ENCODE results near the gene SERPINI1. TPM values are rescaled to one million over a fixed set of nuclear protein-coding genes. Genes with fewer than 3 reads are reported as not detected.

SERPINI1 gene
- total and polyA plus RNA-seq, 2 experiments from 2014 or later: 13.2 to 23.1 TPM

DNA sequence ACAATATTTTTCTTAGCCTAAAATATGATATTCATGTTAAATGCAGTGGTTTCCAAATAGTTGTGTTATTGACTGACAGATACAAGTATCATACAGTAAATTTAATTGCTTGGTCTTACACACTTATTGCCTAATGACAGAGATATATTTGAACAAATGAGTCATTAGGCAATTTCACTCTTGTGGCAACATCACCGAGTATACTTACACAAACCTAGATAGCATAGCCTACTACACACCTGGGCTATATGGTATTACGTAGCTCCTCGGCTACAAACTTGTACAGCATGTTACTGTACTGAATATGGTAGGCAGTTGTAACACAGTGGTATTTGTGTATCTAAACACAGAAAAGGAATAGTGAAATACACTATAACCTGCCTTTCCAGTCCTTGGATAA, 50.3 kb downstream of the SERPINI1 start:
- Histone ChIP-seq H3K4me3 (no peak overlapping the region), H4K20me1 (ENCODE audit: insufficient read depth, poor library complexity, severe bottlenecking) (no peaks in the 10 kb centered on the region), H3K9me3 (ENCODE audit: low read depth) (no peaks in the 10 kb centered on the region), H3K27ac (no peak overlapping the region), H3K9me2 (replicated peaks; ENCODE audit: insufficient read depth) (no peaks in the 10 kb centered on the region), H3K4me1 (ENCODE audit: insufficient read depth) (no peaks in the 10 kb centered on the region), H2AFZ (no peak overlapping the region), H3K4me2 (no peak overlapping the region), H3K79me2 (no peaks in the 10 kb centered on the region), H3K27me3 (no peaks in the 10 kb centered on the region), H3K36me3 (replicated peaks; ENCODE audit: insufficient read depth, low read depth) (no peaks in the 10 kb centered on the region)
- no peak for DNase-seq (ENCODE audit: low spot score)
- TF ChIP-seq EZH2phosphoT487 (IDR thresholded peaks at IDR 0.05; ENCODE audit: low read depth, severe bottlenecking, unreplicated experiment) (no peak), EZH2 (IDR thresholded peaks at IDR 0.05; ENCODE audit: borderline replicate concordance) (no peak)
- TF ChIP-seq, protein P1, sequence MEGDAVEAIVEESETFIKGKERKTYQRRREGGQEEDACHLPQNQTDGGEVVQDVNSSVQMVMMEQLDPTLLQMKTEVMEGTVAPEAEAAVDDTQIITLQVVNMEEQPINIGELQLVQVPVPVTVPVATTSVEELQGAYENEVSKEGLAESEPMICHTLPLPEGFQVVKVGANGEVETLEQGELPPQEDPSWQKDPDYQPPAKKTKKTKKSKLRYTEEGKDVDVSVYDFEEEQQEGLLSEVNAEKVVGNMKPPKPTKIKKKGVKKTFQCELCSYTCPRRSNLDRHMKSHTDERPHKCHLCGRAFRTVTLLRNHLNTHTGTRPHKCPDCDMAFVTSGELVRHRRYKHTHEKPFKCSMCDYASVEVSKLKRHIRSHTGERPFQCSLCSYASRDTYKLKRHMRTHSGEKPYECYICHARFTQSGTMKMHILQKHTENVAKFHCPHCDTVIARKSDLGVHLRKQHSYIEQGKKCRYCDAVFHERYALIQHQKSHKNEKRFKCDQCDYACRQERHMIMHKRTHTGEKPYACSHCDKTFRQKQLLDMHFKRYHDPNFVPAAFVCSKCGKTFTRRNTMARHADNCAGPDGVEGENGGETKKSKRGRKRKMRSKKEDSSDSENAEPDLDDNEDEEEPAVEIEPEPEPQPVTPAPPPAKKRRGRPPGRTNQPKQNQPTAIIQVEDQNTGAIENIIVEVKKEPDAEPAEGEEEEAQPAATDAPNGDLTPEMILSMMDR (IDR thresholded peaks at IDR 0.05; ENCODE audit: poor library complexity): no peak
- WGBS (ENCODE audit: low lambda C conversion rate, missing lambda C conversion rate): 77% methylated on average over 3 of the region's 3 CpGs

DNA sequence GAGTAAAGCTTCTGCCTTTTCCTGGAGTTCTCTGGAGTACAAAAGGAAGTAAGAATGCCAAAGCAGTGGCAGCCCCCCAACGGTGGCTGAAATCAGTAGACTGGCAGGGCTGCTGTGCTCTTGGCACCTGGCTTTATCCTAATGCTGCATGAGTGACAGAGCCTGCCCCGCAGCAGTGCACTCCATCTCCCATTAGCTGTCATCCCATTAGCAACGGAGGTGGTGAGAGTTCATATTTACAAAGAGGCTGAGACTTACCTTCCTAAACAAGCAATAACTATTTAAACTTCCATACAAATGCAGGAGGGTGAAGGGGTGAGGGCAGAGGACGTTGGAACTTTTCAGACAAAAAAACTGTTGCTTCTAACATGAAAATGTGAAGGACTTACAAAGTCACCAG, 51.9 kb downstream of the SERPINI1 start:
- TF ChIP-seq EZH2phosphoT487 (IDR thresholded peaks at IDR 0.05; ENCODE audit: low read depth, severe bottlenecking, unreplicated experiment): no peak
- no peaks in the 10 kb centered on the region for H3K79me2 ChIP-seq
- H3K27ac ChIP-seq: no peak overlapping the region
- WGBS (ENCODE audit: low lambda C conversion rate, missing lambda C conversion rate): 33% methylated on average over 4 of the region's 4 CpGs
- H3K36me3 ChIP-seq (replicated peaks; ENCODE audit: insufficient read depth, low read depth): no peaks in the 10 kb centered on the region
- H4K20me1 ChIP-seq (ENCODE audit: insufficient read depth, poor library complexity, severe bottlenecking): no peaks in the 10 kb centered on the region
- no peak overlapping the region for H3K4me2 ChIP-seq
- H3K9me2 ChIP-seq (replicated peaks; ENCODE audit: insufficient read depth): no peaks in the 10 kb centered on the region
- no peaks in the 10 kb centered on the region for H3K9me3 ChIP-seq (ENCODE audit: low read depth)
- no peaks in the 10 kb centered on the region for H3K27me3 ChIP-seq
- no peak for DNase-seq (ENCODE audit: low spot score)
- H3K4me1 ChIP-seq (ENCODE audit: insufficient read depth): no peaks in the 10 kb centered on the region
- no peak overlapping the region for H3K4me3 ChIP-seq
- H2AFZ ChIP-seq: no peak overlapping the region

DNA sequence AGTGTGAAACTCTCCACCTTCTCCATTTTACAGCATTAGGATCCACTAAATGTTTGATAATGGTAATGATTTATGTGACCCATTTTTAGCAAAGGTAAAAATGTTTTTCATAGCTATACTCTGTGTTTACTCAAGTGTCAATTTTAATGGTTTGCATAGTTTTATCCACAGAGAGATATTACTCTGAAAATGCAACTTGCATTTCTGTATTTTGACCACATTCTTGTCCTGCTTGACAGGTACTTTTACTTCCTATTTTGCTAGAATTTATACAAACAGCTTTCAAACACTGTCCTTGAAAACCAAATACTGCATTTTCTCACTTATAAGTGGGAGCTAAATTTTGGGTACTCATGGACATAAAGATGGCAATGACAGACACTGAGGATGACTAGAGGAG, 62.9 kb downstream of the SERPINI1 start:
- Histone ChIP-seq H3K4me1 (ENCODE audit: insufficient read depth) (no peaks in the 10 kb centered on the region), H2AFZ (no peak overlapping the region), H4K20me1 (ENCODE audit: insufficient read depth, poor library complexity, severe bottlenecking) (no peaks in the 10 kb centered on the region), H3K4me2 (no peak overlapping the region), H3K9me2 (replicated peaks; ENCODE audit: insufficient read depth) (no peaks in the 10 kb centered on the region), H3K27me3 (no peaks in the 10 kb centered on the region), H3K79me2 (no peaks in the 10 kb centered on the region), H3K4me3 (no peak overlapping the region), H3K9me3 (ENCODE audit: low read depth) (no peaks in the 10 kb centered on the region), H3K36me3 (replicated peaks; ENCODE audit: insufficient read depth, low read depth) (no peaks in the 10 kb centered on the region), H3K27ac (no peak overlapping the region)
- no peak for DNase-seq (ENCODE audit: low spot score)
- TF ChIP-seq, protein P1 (IDR thresholded peaks at IDR 0.05; ENCODE audit: poor library complexity): no peak
- TF ChIP-seq EZH2phosphoT487 (IDR thresholded peaks at IDR 0.05; ENCODE audit: low read depth, severe bottlenecking, unreplicated experiment) (no peak), EZH2 (IDR thresholded peaks at IDR 0.05; ENCODE audit: borderline replicate concordance) (no peak)

DNA sequence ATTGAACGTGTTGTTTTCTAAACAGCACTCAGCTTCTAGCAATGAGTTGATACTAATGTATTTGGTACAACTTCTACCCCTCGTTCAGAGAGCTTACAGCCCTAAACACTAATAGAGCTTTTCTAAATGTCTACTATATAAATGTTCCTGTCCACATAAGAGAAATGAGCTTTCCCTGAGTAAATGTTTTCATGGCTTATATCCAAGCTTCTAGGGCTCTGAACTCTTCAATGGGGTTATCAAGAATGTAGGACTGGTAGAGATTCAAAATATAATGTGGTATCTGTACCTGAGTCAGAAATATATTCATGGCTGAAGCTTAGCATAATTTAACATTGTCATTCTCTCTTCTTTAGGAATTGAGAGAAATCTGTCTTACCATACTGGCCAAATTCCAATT, 73.4 kb downstream of the SERPINI1 start:
- Histone ChIP-seq H3K36me3 (replicated peaks; ENCODE audit: insufficient read depth, low read depth) (no peaks in the 10 kb centered on the region), H3K79me2 (no peaks in the 10 kb centered on the region), H2AFZ (no peak overlapping the region), H3K9me3 (ENCODE audit: low read depth) (no peaks in the 10 kb centered on the region), H3K9me2 (replicated peaks; ENCODE audit: insufficient read depth) (no peaks in the 10 kb centered on the region), H3K27me3 (no peaks in the 10 kb centered on the region), H3K4me2 (no peak overlapping the region), H4K20me1 (ENCODE audit: insufficient read depth, poor library complexity, severe bottlenecking) (no peaks in the 10 kb centered on the region), H3K4me1 (ENCODE audit: insufficient read depth) (no peaks in the 10 kb centered on the region), H3K4me3 (no peak overlapping the region), H3K27ac (no peak overlapping the region)
- TF ChIP-seq EZH2 (IDR thresholded peaks at IDR 0.05; ENCODE audit: borderline replicate concordance): no peak
- no peak for TF ChIP-seq EZH2phosphoT487 (IDR thresholded peaks at IDR 0.05; ENCODE audit: low read depth, severe bottlenecking, unreplicated experiment)
- TF ChIP-seq, protein P1 (IDR thresholded peaks at IDR 0.05; ENCODE audit: poor library complexity): no peak
- WGBS (ENCODE audit: low lambda C conversion rate, missing lambda C conversion rate): 83% methylated on average over 2 of the region's 2 CpGs
- no peak for DNase-seq (ENCODE audit: low spot score)

Data from hepatocyte (in vitro differentiated cells).